Right lung (tissue), 5 donors: ENCODE results near the gene OR52W1. TPM values are rescaled to one million over a fixed set of nuclear protein-coding genes. Genes with fewer than 3 reads are reported as not detected.
"Not testable (repeated sequence)": the region's sequence is repeated elsewhere in the genome, so short reads cannot be mapped to it uniquely, and the experiment has no call there.

ENCODE experiments used
- DNase-seq, 2 donors: peaks; one replicate each; pipeline ENCODE4 v3.0.0-alpha.2; 2013
- polyA plus RNA-seq, 5 donors: library from polyadenylated mRNA; unstranded; fragments of 120-200 nt; gene quantifications; one replicate each; pipeline versions ENCODE4 v1.2.1 to v1.2.3, GENCODE V29; 2013; ENCODE audit warnings: inconsistent platforms in 1 of 5, low replicate concordance in 1 of 5; ENCODE audit not compliant: insufficient read length in 5 of 5, insufficient read depth in 1 of 5

Gene OR52W1
- polyA plus RNA-seq, 5 donors, result 0.22 TPM; not detected in 4

GRCh38 chr11:6216501-6216900 is 17.5 kb downstream of the OR52W1 start:
- no peak for DNase-seq

- no peak for DNase-seq
Observed at GRCh38 chr11:6217722-6218121, 18.7 kb downstream of the OR52W1 start.

GRCh38 chr11:6219359-6219758 is 20.3 kb downstream of the OR52W1 start:
- DNase-seq, result no peak

DNA sequence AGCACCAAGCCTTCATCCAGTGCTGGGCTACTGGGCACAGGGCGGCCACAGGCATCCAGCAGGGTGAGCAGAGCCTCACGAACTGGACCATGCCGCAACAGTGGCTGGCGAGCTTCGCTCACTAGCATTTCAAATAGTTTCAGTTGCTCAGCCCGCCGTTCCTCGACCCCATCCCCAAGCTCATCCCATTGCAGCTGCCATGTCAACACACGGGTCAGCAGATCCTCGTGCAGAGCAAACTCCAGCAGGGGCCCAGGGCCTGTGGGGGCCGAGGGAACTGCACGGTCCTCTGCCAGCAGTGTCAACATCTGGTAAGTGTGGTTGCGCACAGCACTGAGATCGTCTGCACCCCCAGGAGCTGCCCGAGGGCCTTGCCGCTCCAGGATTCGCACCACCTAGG is 24.8 kb downstream of the OR52W1 start:
- no peak for DNase-seq

DNA sequence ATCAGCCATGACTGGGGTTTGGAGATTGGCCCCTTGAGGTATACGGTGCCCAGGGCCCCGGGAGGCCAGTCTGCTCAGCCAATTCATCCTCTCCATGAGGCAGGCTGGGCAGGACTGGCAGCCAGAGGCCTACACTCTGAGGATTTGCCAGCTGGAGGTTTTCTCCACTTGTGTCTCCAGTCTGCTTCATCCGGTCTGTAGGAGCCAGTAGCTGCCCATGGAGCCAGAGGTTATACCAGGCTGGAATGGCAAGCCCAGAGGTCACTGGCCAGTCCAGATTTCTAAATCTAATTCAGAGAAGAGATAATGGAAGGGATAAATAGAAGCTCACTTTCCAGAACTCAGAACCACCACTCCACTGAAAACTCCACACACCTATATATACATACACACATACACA is 25.4 kb downstream of the OR52W1 start:
- DNase-seq, result no peak

DNA sequence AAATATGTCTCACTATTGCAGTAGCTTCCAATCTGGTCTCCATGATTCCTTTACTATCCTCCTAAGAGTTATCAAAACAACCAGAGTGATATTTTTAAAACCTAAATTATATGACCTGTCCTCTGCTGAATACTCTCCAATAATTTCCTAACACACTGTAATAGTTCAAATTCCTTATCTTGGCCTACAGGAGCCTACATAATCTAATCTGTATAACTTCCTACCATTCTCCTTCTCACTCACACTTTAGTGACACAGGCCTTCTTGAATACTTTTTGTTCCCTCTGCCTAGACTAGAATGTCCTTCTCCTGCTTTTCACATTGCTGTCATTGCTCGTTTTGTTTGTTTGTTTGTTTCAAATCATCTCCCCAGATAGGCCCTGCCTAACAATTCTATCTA is 26.0 kb downstream of the OR52W1 start:
- no peak for DNase-seq

- no peak for DNase-seq
Observed at GRCh38 chr11:6225896-6226295, 26.9 kb downstream of the OR52W1 start.

DNA sequence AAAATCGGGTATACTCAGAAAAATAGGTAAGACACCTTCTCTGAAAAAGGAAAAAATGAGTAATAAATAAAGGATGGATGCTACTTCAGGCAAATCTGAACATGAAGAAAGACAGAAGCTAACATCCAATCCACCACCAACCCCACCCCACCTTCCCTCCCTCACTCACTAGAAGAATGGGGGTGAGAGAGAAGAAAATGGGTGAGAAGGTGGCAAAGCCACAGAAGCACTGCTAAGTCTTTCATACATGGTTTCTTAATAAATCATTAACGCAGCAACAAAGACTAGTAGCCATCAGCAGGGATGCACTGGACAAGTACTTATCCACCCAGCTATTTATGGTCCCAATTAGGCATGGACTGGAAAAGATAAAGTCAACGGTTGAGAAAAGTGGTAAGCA is 29.5 kb downstream of the OR52W1 start:
- no peak for DNase-seq

- DNase-seq, result no peak
Observed at GRCh38 chr11:6229911-6230310, 30.9 kb downstream of the OR52W1 start.

DNA sequence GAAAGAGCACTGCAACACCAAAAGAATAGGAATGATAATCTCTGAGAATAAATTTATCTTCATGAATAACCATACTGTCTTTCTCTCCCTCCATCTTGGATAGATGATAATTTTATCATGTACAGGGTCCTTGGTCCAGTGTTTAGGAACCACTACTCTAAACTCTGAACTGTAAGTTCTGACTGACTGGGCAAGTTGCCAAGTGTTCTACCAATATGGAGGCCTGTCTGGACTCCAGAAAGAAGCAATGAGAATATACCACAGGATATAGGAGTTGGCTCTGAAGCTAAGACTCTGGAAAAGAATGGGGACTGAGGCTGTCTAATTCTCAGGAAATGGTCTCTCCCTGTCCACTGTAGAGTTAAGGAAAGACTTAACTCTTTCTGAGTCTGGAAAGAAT is 33.9 kb downstream of the OR52W1 start:
- no peak for DNase-seq

DNA sequence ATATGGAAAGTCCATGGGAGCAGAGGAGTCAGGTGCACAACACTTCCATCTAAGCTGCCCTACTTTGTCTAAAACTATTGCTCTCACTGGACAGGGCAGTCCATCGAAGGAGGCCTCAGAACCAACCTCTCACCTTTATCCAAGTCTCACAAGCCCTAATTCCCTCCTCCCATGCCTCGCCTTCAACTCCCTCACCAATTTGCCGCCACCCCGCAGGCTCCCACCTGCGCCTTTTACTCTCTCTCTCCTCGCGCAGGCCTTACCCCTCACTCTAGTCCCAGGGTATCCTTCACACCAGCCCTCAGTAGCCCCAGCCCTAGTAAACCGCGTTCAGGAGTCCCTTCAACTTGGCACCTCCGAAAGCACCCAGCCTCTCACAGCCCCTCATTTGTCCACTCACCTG is 35.0 kb downstream of the OR52W1 start:
- DNase-seq, result no peak

DNA sequence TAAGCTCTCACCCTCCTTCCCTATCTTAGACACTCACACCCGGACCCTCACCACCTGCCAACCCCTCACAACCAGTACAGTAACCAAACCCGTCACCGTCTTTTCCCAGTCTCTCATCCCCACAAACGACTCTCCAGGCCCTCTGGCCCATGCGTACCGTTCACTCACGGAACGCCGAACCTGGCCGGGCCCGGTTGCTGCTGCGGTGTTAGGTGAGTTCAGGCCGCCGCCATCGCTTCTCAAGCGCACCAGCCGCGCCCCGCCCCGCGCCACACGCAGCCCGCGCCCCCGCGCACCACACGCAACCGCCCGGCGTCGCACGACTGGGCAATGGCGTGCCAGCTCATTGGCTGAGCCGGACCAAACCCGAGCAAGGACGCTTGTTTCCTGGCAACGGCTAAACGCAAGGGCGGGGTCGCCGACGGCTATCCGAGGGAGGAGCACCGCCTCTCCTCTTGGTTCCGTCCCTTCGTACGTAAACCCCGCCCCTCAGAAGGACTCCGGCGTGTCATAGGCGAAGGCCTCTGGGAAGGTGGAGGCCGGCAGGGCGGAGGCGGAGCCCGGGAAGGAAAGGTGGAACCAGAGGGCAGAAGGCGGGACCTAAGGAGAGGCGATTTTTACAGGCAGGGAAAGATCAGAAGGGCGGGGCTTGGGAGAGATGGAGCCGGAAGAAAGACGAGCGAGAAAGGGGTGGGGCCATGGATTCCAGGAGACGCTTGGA is 35.5 kb downstream of the OR52W1 start, which contains the start of gene FHIP1B:
FHIP1B (minus strand) TSS at position 250 of the 721 bp plus-strand sequence. CDS start 10,120 bp downstream, outside the sequence.
- DNase-seq, result peak; percentile 99 to 100

GRCh38 chr11:6237266-6237665 is 38.2 kb downstream of the OR52W1 start:
- DNase-seq, result no peak

DNA sequence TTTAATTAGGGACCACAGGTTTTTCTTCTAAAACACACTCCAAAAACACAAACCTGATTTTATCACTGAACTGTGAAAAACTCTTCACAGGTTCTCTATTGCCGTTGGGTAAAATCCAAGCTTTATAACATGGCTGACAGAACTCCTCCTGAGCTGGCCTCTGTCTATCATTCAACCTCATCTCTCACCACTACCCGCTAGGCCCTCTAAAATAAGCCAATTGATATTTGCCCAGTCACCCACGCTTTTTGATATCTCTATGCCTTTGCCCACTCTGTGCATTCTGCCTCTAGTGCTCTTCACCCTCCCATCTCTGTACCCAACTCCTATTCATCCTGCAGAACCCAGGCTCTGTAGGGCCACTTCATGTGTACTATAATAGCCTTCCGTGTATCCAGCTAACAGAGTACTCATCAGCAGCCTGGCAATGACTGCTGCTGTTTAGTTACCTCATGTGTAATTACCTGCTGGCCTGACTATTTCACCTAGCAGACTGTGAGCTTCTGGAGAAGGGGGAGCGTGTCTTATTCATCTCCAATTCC is 38.8 kb downstream of the OR52W1 start:
- DNase-seq, result no peak

DNA sequence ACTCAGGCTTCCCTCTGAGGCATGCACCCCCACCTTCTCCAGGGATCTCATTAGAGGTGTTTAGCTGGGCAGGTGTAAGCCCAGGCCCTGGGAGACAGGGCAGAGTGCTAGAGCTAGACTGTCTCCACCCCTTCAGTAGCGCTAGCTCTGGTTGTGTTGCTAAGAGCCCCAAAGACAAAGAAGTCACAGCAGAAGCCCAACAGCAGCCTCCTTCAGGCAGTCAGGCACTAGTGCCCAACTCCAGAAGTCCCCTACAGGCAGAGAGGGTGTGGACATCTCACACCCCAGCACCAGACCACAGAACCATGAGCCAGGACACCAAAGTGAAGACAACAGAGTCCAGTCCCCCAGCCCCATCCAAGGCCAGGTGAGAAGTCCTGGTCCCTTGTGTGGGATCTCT is 39.9 kb downstream of the OR52W1 start, which contains the start of gene CNGA4:
CNGA4 (plus strand) TSS at position 188 of the 400 bp plus-strand sequence; CDS start at position 306, 118 bp downstream.
- no peak for DNase-seq

DNA sequence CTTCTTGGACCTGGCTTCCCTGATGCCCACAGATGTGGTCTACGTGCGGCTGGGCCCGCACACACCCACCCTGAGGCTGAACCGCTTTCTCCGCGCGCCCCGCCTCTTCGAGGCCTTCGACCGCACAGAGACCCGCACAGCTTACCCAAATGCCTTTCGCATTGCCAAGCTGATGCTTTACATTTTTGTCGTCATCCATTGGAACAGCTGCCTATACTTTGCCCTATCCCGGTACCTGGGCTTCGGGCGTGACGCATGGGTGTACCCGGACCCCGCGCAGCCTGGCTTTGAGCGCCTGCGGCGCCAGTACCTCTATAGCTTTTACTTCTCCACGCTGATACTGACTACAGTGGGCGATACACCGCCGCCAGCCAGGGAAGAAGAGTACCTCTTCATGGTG is 41.1 kb downstream of the OR52W1 start:
- no peak for DNase-seq

DNA sequence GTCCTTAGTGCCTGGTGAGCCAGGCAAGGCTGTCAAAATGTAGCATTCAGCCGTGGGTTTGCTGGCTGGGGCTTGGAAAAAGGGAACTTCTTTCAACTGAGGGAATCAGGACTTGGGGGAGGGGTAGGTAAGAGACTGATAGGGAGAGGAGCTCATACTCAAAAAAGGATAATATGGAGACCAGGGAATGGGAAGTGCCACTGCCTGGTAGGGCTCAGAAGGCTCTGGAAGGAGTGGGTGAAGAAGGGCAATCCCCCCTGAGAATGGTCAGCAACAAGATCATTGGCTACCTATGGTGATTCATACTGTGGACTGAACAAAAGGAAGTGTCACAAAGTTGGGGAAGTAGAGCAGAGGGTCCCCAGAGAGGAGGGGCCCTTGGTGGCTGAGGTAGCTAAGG is 41.8 kb downstream of the OR52W1 start:
- DNase-seq, result no peak

- no peak for DNase-seq
Observed at GRCh38 chr11:6241316-6241715, 42.3 kb downstream of the OR52W1 start.

GRCh38 chr11:6245536-6245935 is 46.5 kb downstream of the OR52W1 start:
- DNase-seq, result no peak

- peak; percentile 37 to 59 for DNase-seq
Observed at GRCh38 chr11:6248248-6248647, 49.2 kb downstream of the OR52W1 start.

GRCh38 chr11:6248897-6249296 is 49.9 kb downstream of the OR52W1 start:
- DNase-seq, result not testable (repeated sequence)
